ENCODE data around the gene TTC3.

Gene TTC3

DNA sequence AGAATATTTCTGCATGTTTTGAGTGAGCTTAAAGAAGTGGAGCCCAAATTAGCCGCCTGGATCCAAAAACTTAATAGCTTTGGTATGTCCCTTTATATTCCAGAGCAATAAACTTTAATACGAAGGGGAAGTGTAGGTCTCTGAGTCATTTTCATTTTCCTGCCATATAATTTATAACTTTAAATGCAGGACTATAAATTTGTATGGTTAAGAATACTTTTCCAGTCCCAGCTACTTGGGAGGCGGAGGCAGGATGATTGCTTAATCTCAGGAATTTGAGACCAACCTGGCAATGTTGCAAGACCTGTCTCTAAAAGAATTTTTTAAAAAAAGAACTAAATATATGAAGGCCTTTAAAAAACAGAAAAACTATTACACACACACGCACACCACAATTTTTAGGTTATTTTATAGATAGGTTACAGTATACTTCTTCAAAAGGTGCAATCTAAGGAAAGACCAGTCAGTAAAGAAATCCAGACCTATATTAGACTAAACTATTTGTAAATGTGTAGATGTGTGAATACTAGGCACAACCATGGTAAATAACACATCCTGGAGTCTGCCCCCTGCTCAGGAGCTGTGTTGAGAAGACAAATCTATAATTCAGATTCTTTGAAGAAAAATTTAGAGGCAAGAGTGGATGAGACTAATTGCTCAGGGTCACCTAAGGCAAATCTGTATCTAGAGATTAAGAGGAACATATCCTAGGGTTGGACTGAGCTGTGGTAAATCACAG is 80.3 kb downstream of the TTC3 start:
- no peak for DNase-seq

DNA sequence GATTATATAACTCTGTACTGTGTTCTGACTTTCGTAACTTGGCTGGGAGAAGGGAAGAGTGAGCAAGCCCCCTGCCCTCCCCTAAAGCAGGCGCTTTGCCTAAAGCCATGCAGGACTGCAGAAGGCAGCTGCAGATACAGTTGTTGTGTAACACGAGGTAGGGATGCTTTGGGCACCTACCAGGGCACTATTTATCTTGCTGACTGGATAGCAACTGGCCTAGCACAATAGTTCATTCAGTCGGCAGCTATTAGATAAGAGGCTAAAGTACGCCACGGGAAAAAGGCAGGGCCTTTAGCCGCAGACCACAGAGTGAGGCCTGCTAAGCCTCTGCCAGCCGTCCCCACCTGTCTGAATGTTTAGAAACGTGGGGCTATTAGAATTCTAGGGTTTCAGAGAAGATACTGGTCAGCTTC is 80.9 kb downstream of the TTC3 start:
- no peak for DNase-seq

DNA sequence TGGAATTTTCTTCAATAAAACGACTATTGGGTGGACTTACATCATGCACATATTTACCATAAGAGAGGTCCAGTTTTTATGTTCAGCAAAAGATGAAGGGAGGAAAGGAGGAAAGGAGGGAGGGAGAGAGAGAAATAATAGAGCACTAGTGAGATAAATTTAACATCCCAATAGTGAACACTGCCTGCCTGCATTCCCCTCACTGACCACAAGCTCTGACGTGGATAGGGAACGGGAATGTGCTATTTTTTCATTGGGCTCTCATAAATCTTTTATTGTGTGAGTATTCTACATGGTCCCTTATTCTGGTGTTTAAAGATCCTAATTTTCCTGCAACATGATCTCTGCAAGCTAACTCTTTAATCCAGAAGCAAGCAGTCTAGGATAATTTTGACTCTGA is 82.1 kb downstream of the TTC3 start:
- DNase-seq, result no peak

DNA sequence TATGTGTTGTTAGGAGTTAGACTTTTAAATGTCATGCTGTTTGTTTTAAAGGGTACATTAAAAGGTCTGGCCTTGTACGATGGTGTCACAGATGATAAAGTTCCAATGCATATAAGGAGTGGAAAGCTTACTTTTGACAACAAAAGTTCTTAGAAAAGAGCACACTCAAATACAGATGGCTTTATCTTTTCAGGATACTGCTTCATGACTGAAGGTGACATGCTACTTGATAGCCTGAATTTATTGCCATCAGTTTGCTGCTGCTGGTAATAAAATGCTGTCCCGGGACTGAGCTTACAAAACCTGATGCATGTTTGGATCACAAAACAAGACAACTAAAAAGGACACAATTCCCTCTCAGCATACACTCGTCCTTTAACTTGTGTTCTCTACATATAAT is 84.9 kb downstream of the TTC3 start:
- no peak for DNase-seq

DNA sequence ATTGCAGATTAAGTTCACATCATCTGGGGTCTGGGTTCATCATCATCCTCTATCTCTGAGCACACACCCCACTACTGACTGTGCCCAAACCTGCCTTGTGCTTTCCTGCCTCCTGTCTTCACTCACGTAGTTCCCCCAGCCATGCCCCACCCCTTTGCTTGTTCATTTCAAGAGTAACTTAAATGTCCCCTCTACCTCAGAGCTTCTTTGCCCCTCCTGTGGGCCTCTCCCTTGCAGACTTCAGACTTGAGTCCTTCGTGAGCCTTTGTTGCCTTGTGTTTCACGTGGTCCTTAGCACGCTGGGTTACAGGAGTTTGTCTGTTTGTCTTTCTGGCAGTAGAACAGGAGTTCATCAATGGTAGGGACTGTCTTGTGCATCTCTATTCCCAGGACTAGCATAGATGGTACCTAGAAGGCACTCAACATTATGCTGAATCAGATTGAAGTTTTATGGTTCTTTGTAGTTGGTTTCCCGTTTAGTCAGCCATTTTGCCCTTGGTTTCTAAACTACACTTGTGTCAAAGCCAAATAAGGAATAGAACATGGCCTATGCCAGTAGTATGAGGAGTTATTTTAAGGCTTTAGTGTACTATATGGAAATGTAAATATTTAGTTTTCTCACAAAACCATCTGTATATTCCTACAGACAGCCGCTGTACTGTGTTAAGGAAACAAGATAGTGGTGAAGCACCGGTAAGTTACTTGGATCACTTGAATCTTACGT is 86.2 kb downstream of the TTC3 start:
- DNase-seq, result no peak

DNA sequence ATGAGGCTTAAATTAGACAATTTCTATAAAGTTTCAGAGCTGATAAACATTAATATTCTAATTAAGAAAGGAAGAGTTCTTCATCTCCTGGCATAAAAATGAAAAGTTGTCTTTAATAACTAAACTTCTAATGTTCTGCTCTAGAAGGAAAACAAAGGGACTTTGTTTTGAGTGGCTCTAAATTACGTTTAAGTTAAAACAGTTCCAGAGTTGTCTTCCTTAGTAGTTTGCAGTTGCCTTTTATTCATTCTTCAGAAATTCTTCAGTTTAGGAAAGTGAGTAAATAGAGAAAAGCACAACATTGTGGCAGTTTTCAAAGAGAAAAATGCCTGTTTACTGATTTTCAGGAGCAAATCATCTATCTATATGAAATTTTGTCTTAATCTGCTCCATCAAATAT is 86.9 kb downstream of the TTC3 start:
- DNase-seq, result no peak

DNA sequence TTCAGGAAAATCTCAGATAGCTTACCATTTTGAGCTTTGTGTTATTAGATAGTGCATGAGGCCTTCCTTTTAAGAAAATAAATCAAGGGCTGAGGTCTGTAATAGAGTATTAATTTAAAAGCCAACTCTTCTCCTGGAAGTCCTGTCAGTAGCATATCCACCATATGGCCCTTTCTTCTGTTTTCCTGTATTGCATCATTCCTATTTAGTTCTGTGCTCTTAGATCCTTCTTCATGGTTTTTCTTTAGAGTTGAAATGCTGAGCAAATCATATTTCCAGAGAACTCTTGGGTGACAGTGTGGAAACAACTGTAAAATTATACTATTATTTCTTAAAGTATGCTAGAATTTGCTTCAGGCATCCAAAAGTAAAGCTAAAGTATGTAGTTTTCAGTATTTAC is 91.7 kb downstream of the TTC3 start:
- no peak for DNase-seq

DNA sequence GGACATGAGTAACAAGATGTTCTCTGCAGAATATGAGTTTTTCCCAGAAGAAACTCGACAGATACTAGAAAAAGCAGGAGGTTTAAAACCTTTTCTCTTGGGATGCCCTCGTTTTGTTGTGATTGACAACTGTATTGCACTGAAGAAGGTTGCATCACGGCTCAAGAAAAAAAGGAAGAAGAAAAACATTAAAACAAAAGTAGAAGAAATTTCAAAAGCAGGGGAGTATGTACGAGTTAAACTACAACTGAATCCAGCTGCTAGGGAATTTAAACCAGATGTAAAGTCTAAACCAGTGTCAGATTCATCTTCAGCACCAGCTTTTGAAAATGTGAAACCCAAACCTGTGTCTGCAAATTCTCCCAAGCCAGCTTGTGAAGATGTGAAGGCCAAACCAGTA is 92.5 kb downstream of the TTC3 start:
- no peak for DNase-seq

DNA sequence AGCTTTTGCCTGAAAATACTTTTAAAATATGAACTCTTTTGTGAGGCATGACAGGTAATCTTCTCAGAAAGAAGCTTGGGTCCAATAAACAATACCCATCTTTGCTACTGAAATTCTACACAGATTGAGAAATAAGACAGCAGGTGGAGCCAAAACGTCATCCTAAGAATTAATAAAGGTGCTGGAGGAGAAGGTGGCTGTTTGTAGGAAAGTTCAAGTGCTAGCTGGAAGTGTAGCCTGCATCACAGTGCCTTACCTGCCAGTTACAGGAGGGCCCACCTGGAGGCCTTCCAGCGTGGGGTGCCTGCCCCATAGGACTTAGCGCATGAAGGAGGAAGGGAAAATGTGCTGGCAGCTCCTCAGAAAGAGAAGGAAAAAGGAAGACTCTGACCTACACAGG is 93.7 kb downstream of the TTC3 start:
- no peak for DNase-seq

DNA sequence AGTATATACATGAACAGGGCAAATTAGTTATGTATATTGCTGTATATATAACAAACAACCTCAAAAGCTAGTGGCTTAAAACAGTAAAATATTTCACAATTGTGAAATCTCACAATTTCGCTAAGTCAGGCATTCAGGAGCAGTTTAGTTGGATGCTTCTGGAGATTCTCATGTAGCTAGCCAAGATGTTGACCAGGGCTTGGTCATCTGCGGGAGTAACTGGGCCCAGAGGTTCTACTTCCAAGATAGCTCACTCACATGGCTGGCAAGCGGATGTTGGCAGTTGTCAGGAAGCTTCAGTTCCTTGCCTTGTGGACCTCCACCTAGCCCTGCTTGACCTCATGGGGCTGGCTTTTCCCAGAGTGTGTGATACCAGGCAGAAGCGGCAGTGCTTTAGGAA is 95.6 kb downstream of the TTC3 start:
- DNase-seq, result no peak

DNA sequence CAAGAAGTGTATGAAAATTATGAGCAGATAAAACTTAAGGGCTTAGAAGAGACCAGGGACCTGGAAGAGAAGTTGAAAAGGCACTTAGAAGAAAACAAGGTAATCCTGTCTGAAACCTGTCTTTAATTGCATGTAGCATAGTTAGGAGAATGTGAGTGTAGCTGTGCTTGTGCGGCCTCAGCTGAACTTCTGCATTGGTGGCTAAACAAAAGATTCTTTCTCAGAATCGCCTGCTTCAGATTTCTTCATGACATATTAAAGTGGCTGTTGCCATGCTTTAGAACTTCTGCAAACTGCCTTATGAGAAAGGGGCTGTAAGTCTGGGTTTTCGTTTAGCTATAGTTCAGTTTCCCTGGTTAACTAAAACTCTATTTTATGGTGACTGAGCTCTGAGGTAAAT is 99.6 kb downstream of the TTC3 start:
- DNase-seq, result no peak

DNA sequence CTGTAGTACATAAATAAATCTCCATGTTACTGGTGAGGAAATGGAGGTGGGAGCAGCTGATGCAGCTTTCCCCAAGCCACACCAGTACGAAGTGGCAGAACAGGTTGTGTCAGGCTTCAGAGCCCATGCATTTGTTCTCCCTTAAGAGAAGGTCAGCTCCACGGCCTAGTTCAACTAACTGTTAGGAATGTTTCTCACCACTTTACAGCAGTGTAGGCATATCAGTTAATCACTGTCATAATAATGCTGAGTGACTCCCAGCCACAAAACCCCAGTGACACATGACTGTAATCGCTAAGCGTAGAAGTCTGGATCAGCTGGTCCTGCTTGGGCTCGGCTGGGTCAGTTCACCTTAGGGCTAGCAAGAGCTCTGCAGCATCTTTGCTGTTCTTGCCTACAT is 103.7 kb downstream of the TTC3 start:
- no peak for DNase-seq

DNA sequence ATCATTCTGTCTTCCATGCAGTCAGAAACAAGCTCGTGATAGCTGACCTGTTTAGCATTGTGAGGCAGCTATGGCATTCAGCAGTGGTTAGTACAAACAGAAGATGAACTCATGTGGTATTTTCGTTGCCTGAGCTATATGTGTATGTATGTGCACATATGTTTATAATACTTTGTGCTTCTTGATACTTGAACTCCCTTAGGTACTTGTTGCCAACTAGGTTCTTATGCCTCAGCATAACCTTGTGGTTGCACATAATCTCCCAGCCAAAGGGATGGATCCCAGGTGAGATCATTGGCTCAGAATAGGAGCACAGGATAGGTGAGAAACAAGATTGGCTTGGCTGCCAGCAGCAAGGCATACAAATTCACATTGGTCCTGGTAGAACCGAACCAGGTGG is 108.0 kb downstream of the TTC3 start:
- DNase-seq, result no peak

DNA sequence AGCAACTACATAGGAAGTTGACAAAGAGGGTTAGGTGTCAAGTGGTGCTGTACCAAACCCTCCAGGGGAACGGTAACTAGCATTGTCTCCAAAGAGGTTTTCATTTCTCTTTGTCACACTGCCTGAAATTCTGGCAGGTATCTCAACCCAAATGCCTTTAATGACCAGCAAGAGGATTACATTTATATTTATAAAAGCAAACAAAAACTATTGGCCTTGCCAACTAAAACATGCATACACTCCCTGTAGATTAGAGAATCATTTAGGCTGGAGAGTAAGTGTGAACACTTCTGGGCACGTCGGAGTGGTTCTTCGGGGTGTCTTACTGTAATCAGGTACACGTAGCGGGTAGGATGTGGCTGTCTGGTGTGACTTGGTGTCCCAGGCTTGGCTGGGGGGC is 109.2 kb downstream of the TTC3 start:
- DNase-seq, result no peak

DNA sequence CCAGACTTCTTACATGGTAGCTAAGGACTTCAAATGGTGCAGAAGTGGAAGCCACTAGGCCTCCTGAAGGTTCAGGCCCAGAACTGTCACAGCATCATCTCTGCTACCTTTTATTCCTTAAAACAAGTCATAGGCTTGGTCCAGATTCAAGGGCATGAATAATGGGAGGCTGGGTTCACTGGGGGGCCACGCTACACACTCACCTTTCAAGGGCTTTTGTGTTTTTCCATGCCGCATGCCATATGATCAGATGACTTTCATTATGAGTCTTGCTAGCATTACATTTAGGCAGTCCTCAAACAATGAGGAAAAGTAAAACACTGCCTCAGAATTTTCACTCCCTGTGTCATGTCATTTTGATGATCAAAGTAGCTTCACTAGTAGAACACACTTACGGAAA is 110.7 kb downstream of the TTC3 start:
- DNase-seq, result no peak

DNA sequence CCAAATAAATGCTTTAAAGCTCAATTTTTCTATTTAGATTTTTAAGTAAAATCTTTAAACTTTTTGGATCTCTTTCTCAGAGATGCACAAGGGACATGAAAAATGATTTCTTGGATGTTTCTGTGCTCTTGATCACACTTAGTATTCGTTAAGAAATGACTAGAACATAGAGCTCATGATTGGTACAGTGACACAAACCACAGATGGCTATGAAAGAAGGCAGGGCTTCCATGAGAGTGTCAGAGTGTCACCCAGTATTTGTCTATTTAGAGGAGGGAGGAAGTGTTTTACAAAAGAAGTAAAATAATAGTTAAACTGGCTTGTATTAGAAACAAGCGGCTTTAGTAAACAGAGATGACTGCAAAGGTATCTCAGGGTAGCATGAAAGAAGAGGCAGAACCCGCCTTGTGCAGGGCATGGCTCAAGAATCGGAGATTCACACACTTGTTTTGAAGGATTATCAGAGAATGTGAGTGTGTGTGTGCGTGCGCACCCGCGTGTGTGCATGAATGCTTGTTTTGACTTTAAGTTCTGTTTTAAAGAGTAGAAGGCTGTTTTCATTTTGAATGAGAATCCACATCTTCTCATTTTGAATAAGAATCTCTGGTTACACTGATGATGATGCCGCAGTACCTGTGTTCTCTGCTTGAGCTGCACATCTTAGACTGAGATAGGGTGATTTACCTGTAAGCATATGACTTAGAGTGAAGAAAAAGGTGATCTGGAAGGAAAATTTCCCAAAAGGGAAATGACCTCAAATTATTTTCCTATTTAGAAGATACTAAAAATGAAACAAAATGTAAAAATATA is 111.9 kb downstream of the TTC3 start:
- DNase-seq, result no peak

DNA sequence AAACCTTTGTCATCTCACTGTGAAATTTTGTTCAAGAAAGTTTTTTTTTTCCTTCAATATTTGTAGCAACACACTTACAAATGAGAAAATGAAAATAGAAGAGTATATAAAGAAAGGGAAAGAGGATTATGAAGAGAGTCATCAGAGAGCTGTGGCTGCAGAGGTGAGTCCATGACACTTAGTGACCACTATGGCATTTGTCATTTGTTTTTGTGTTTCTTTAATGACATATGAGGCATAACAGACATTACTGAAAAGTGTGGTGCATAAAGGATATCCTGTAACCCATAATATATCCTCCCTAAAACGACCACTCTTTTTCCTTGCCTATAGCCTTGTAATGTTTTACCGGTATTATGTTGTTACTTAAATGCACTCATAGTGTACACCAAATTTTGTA is 113.9 kb downstream of the TTC3 start:
- DNase-seq, result no peak

DNA sequence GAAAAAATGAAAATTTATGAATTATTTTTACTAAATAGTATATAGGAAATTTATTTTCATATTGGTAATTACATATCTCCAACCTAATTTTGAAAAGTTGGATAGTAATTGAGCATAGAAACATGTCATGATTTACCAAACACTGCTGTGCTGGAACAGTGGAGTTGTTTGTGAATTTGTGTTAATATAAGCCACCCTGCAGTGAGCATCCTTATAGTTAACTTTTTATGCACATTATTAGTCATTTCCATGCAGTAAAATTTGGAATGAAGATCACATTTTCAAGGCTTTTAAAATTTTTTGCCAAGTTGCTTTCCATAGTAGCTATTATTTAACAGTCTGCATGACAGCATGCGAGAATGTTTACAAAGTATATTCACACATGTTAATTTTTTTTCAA is 115.8 kb downstream of the TTC3 start:
- DNase-seq, result no peak

DNA sequence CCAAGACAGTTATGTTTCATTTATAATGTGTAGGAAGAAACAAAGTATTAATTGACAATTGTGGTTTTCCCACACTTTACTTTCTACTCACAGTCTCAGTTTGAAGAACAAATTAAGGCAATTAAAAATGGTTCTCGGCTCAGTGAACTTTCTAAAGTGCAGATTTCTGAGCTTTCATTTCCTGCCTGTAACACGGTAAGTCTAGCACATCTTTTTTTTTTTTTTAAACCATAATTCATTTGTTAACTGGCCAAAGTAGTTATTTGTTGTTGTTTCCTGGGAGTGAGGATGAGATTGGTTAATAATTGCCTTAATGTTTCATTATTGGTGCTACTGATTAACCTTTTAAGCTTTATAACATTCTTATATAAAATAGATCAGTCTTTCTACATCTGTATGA is 119.0 kb downstream of the TTC3 start:
- DNase-seq, result no peak

DNA sequence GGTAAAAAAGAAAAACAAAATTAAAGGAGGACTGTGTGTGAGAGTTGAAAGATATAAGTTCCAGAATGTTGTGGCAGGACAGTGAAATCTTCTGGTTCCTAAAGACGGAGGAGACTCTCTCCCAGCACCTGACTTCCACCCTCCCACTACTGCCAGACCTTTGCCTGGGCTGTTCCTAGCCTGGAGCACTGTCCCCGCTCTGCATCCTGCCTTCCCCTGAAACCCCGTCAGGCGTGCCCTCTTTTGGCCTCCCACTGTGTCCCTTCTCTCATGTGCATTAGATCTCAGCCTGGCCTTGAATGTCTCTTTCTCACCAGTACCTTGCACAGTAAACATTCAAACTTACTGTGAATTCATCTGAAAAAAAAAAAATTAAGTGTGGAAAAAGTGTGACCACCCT is 120.0 kb downstream of the TTC3 start:
- DNase-seq, result no peak

DNA sequence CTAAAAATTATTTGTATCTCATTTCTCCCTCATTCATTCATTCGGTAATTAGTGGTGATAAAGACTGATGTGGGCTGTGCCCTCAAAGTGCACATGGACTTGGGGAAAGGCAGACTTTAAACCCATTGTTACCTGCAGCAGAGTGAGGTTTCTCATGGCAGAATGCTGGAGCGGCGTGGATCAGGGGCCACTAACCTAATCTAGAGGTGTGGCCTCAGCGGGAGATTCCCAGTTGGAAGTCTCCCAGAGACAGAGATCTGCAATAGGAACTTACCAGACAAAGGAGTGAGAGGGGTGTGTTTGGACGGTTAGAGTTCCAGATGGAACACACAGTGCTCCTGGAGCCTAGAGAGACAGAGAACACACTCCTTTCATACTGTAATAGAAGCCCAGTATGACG is 120.6 kb downstream of the TTC3 start:
- DNase-seq, result no peak

DNA sequence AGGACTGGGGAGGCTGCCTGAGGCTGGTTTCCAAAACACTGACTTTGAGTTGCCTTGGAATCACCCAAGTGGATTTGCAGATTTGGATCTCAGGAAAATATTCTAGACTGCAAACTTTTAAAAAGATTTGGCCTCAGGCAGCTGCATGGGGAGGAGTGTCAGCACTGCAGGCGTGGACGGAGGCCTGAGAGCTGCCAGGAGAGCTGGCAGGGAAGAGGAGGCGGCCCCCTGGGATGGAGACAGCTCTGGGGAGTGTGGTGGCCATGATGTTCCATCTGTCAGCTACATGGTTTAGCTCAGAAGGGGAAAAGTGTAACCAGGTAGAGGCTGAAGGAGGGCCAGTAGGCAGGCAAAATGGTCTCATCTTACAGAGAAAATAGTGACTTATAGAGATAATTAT is 122.0 kb downstream of the TTC3 start:
- DNase-seq, result no peak

DNA sequence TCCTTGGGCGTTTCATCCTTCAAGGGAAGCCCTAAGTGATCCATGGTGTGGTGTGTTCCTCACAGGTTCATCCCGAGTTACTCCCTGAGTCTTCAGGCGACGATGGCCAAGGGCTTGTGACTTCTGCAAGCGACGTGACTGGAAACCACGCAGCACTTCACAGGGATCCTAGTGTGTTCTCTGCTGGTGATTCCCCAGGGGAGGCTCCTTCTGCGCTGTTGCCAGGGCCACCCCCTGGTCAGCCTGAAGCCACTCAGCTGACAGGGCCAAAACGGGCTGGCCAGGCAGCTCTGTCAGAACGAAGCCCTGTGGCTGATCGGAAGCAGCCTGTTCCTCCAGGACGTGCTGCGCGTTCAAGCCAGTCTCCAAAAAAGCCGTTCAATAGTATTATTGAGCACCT is 122.6 kb downstream of the TTC3 start:
- no peak for DNase-seq

DNA sequence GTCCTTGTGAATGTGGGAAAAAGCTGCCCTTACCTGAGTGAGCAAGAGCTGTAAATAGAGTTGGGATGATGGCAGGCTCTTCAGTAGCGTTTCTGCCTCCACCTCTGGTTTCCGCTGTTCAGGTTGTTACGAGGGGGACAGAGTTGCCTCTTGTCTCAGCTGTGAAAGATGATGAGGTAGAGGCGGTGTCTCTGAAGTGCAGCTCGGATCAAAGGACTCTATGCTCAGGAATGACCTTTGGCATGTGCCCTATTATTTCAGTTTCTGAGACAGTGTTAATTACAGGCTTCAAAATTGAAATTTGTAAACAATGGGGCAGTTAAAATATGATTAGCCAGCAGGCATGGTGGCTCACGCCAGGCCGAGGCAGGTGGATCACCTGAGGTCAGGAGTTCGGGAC is 123.8 kb downstream of the TTC3 start:
- DNase-seq, result no peak
